ENCODE data around the gene CNOT6L. TPM values are rescaled to one million over a fixed set of nuclear protein-coding genes. Genes with fewer than 3 reads are reported as not detected.

Gene CNOT6L
- total RNA-seq, 1 donor = 16.4 TPM

DNA sequence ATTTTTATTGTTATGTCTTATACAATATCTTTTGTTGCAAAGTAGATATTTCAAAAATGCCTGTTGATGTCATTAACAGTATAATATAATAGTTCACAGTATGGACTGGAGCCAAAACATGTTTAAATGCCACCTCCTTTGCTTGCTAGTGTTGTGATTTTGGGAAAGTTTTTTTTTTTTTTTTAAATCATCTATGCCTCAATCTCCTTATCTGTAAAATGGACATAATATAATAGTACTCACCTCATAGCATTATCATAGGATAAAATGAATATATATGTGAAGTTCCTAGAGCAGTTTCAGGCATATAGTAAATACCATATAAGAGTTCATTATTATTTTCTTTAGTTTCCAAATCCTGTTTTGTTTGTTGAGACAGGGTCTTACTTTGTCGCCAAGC, 25.2 kb upstream of the CNOT6L start:
- DNase-seq (ENCODE audit: low read depth) = no peak
- TF ChIP-seq, protein P1, sequence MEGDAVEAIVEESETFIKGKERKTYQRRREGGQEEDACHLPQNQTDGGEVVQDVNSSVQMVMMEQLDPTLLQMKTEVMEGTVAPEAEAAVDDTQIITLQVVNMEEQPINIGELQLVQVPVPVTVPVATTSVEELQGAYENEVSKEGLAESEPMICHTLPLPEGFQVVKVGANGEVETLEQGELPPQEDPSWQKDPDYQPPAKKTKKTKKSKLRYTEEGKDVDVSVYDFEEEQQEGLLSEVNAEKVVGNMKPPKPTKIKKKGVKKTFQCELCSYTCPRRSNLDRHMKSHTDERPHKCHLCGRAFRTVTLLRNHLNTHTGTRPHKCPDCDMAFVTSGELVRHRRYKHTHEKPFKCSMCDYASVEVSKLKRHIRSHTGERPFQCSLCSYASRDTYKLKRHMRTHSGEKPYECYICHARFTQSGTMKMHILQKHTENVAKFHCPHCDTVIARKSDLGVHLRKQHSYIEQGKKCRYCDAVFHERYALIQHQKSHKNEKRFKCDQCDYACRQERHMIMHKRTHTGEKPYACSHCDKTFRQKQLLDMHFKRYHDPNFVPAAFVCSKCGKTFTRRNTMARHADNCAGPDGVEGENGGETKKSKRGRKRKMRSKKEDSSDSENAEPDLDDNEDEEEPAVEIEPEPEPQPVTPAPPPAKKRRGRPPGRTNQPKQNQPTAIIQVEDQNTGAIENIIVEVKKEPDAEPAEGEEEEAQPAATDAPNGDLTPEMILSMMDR (IDR thresholded peaks at IDR 0.05; ENCODE audit: insufficient read depth, low read length) = no peak
- H3K4me3 ChIP-seq (ENCODE audit: low read depth, low read length) = no peak overlapping the region

DNA sequence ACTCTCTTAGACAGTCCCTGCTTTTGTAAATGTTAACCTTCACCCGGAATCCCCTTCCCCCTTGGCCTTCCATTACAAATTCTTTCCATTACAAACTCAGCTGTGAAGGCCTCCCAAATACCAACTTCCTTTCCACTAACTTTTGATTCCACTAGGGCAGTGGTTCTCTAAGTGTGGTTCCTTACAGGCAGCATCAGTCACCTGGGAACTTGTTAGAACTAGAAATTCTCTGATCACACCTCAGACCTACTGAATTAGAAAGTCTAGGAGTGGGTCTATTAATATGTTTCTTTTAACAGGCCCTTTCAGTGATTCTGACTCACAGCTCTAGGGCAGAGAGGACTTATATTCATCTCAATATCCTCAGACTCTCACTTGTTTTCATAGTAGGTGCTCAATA, 24.5 kb upstream of the CNOT6L start:
- no peak for DNase-seq (ENCODE audit: low read depth)
- TF ChIP-seq, protein P1 (IDR thresholded peaks at IDR 0.05; ENCODE audit: insufficient read depth, low read length) = no peak
- no peak overlapping the region for H3K4me3 ChIP-seq (ENCODE audit: low read depth, low read length)

DNA sequence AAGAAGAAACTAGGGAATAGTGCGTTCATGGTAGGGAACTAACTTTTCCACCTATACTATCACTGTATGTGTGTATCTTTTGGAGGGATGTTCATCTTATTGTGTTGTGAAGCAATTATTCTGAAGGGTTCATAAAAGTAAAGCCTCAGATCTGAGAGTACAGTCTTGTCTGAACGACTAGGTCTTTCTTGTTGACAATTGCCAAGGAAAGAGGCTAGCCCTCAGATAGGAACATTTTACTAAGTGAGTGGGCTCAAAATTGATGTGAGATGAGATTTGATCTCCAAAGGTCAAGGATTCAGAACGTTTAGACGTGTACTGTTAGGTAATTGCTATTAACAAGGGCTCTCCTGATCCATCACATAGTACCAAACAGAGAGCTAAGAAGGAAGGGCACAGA, 15.2 kb upstream of the CNOT6L start:
- TF ChIP-seq, protein P1 (IDR thresholded peaks at IDR 0.05; ENCODE audit: insufficient read depth, low read length) = no peak
- no peak for DNase-seq (ENCODE audit: low read depth)
- H3K4me3 ChIP-seq (ENCODE audit: low read depth, low read length) = no peak overlapping the region

DNA sequence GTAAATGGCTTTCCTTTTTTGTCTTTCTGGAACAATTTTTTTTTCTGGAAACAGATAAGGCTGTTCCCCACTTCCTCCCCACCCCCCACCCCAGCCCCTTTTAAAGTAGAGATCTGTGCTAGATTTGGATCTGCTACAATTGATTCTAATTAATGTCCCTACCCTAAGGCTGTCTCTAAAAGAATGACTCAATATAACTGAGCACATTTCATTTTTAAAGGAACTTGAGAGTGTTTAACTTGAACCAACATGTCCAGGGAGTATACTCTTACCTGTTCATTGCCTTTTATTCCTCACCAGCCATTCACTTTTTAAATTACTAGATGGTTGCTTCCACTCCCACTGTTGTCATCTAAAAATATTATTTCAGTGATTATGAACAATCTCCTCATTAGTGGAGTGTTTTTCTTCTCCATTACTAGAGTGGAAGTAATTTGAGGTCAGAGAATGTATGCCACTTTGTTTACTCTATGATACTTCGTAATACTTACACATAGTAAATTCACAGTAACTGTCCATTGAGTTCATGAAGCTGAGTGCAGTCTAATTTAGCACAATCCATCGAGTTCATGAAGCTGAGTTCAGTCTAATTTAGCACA, 14.1 kb upstream of the CNOT6L start:
- no peak overlapping the region for H3K4me3 ChIP-seq (ENCODE audit: low read depth, low read length)
- DNase-seq (ENCODE audit: low read depth) = no peak
- TF ChIP-seq, protein P1 (IDR thresholded peaks at IDR 0.05; ENCODE audit: insufficient read depth, low read length) = no peak

DNA sequence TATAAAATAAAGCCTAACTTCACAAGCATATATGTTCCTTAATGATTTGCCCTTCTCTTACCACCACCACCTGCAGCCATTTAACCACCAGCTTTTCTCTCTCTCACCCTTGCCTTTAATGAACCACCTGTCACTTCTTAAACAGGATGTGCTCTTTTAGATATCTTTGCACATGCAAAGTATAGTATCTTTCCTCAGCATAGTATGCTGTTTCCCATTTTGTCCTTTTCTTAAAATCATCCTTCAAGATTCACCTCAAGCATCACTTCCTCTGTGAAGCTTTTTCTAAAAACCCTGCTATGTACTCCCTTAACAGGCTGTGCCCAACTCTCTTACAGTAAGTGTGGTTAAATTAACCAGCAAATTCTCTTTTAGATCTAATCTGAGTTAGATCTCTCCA, 8.2 kb upstream of the CNOT6L start:
- no peak overlapping the region for H3K4me3 ChIP-seq (ENCODE audit: low read depth, low read length)
- DNase-seq (ENCODE audit: low read depth) = no peak
- TF ChIP-seq, protein P1 (IDR thresholded peaks at IDR 0.05; ENCODE audit: insufficient read depth, low read length) = no peak

DNA sequence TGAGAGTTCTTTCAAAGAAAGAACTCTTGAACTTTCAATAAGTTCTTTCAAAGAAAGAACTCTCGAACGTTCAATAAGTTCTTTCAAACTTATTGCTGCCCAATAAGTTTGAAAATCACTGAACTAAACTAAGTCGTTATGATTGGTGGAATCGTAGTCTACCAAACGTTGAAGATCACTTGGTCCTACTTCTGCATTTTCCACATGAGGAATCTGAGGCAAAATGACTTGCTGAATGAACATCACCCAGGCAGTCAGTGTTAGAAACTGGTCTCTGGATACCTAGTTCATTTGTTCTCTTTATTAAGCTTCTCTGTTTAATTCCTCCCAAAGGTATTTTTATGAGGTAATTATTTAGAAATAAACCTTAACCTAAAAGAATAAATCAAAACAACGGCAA, 7.1 kb upstream of the CNOT6L start:
- DNase-seq (ENCODE audit: low read depth) = no peak
- TF ChIP-seq, protein P1 (IDR thresholded peaks at IDR 0.05; ENCODE audit: insufficient read depth, low read length) = no peak
- H3K4me3 ChIP-seq (ENCODE audit: low read depth, low read length) = no peak overlapping the region

DNA sequence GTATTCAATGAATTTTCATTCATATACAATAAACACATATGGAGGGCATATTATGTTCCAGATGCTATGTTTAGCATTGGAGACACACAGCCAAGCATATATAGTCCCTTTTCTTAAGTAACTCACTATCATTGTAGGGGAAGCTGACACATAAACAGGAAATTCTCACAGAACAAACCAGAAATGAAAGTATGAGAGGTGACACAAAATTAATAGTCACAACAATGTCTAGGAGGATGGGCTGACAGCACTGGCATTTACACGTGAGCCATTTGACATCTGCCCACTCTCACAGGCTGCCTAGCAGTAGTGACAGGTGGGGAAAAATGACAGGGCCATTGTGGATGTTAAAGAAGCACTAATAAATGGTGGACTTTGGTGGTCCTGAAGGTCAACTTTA, 2.6 kb upstream of the CNOT6L start:
- no peak for DNase-seq (ENCODE audit: low read depth)
- TF ChIP-seq, protein P1 (IDR thresholded peaks at IDR 0.05; ENCODE audit: insufficient read depth, low read length) = no peak
- no peak overlapping the region for H3K4me3 ChIP-seq (ENCODE audit: low read depth, low read length)

Data from fibroblast of the aortic adventitia (primary cell).